T-helper 1 cell treated with Interleukin-12 subunit alpha and Interleukin-12 subunit beta and Interleukin-4 antibody, amounts not matched to agents 30 μg/mL and 1 μg/mL, for 36 hours (primary cell): ENCODE measurements around the gene LEO1.

Experiments
- H3K27ac Mint-ChIP-seq: one replicate; pipeline ENCODE4 v1.8.0; 2021; ENCODE audit warnings: mild to moderate bottlenecking, mixed read lengths
- H3K27me3 Mint-ChIP-seq: one replicate; pipeline ENCODE4 v1.8.0; 2021; ENCODE audit warnings: low read depth, mixed read lengths
- H3K36me3 Mint-ChIP-seq: one replicate; pipeline ENCODE4 v1.8.0; 2021; ENCODE audit warnings: low read depth, mixed read lengths
- H3K4me1 Mint-ChIP-seq: one replicate; pipeline ENCODE4 v1.8.0; 2021; ENCODE audit warnings: low read depth, mixed read lengths
- H3K4me3 Mint-ChIP-seq: one replicate; pipeline ENCODE4 v1.8.0; 2021; ENCODE audit warnings: mild to moderate bottlenecking, moderate library complexity, mixed read lengths
- H3K9me3 Mint-ChIP-seq: one replicate; pipeline ENCODE4 v1.8.0; 2021; ENCODE audit warnings: mixed read lengths

LEO1 gene

GRCh38 chr15:51931016-51931415, 40.6 kb downstream of the LEO1 start:
- H3K27ac Mint-ChIP-seq, result no peak overlapping the region
- no peaks in the 10 kb centered on the region for H3K27me3 Mint-ChIP-seq

GRCh38 chr15:51926809-51927208, 44.8 kb downstream of the LEO1 start:
- Mint-ChIP-seq H3K27me3 (no peaks in the 10 kb centered on the region), H3K36me3 (peaks cover 11% of the 10 kb centered on the region), H3K4me3 (no peak overlapping the region), H3K27ac (no peak overlapping the region), H3K4me1 (no peaks in the 10 kb centered on the region), H3K9me3 (no peaks in the 10 kb centered on the region)

More at GRCh38 chr15:51931016-51931415, 40.6 kb downstream of the LEO1 start:
- no peak overlapping the region for H3K4me3 Mint-ChIP-seq
- H3K4me1 Mint-ChIP-seq, result peaks cover 6% of the 10 kb centered on the region
- no peaks in the 10 kb centered on the region for H3K9me3 Mint-ChIP-seq
- peaks cover 6% of the 10 kb centered on the region for H3K36me3 Mint-ChIP-seq

GRCh38 chr15:51924156-51925068, 47.2 kb downstream of the LEO1 start:
- Mint-ChIP-seq H3K36me3 (peaks cover 13% of the 10 kb centered on the region), H3K27ac (no peak overlapping the region), H3K4me3 (no peak overlapping the region), H3K27me3 (no peaks in the 10 kb centered on the region), H3K9me3 (no peaks in the 10 kb centered on the region), H3K4me1 (no peaks in the 10 kb centered on the region)

- Mint-ChIP-seq H3K4me3 (no peak overlapping the region), H3K4me1 (no peaks in the 10 kb centered on the region), H3K27ac (no peak overlapping the region), H3K9me3 (no peaks in the 10 kb centered on the region), H3K36me3 (peaks cover 4% of the 10 kb centered on the region), H3K27me3 (no peaks in the 10 kb centered on the region)
Observed at GRCh38 chr15:51917493-51917892, 54.1 kb downstream of the LEO1 start.

GRCh38 chr15:51912528-51912927, 59.0 kb downstream of the LEO1 start:
- H3K27me3 Mint-ChIP-seq, result no peaks in the 10 kb centered on the region
- no peaks in the 10 kb centered on the region for H3K9me3 Mint-ChIP-seq

GRCh38 chr15:51909584-51909983, 62.0 kb downstream of the LEO1 start:
- Mint-ChIP-seq H3K4me1 (no peaks in the 10 kb centered on the region), H3K27ac (no peak overlapping the region)

More at GRCh38 chr15:51912528-51912927, 59.0 kb downstream of the LEO1 start:
- Mint-ChIP-seq H3K36me3 (peaks cover 19% of the 10 kb centered on the region), H3K4me1 (no peaks in the 10 kb centered on the region), H3K4me3 (no peak overlapping the region), H3K27ac (no peak overlapping the region)

GRCh38 chr15:51908316-51908715, 63.3 kb downstream of the LEO1 start:
- Mint-ChIP-seq H3K9me3 (no peaks in the 10 kb centered on the region), H3K4me1 (no peaks in the 10 kb centered on the region), H3K36me3 (peaks cover 30% of the 10 kb centered on the region), H3K4me3 (no peak overlapping the region), H3K27me3 (no peaks in the 10 kb centered on the region), H3K27ac (no peak overlapping the region)

More at GRCh38 chr15:51909584-51909983, 62.0 kb downstream of the LEO1 start:
- Mint-ChIP-seq H3K27me3 (no peaks in the 10 kb centered on the region), H3K4me3 (no peak overlapping the region), H3K36me3 (peaks cover 30% of the 10 kb centered on the region), H3K9me3 (no peaks in the 10 kb centered on the region)

GRCh38 chr15:51907136-51907862, 64.3 kb downstream of the LEO1 start:
- Mint-ChIP-seq H3K4me1 (no peaks in the 10 kb centered on the region), H3K27ac (no peak overlapping the region), H3K9me3 (no peaks in the 10 kb centered on the region), H3K27me3 (no peaks in the 10 kb centered on the region), H3K36me3 (peaks cover 33% of the 10 kb centered on the region), H3K4me3 (no peak overlapping the region)

- H3K4me1 Mint-ChIP-seq, result no peaks in the 10 kb centered on the region
- no peak overlapping the region for H3K4me3 Mint-ChIP-seq
- peaks cover 35% of the 10 kb centered on the region for H3K36me3 Mint-ChIP-seq
- H3K27ac Mint-ChIP-seq, result no peak overlapping the region
- H3K9me3 Mint-ChIP-seq, result no peaks in the 10 kb centered on the region
- H3K27me3 Mint-ChIP-seq, result no peaks in the 10 kb centered on the region
Observed at GRCh38 chr15:51904931-51905330, 66.6 kb downstream of the LEO1 start.

- Mint-ChIP-seq H3K4me3 (no peak overlapping the region), H3K9me3 (no peaks in the 10 kb centered on the region), H3K27me3 (no peaks in the 10 kb centered on the region), H3K4me1 (no peaks in the 10 kb centered on the region), H3K27ac (no peak overlapping the region), H3K36me3 (peaks cover 36% of the 10 kb centered on the region)
Observed at GRCh38 chr15:51904421-51904820, 67.2 kb downstream of the LEO1 start.

- Mint-ChIP-seq H3K36me3 (peaks cover 30% of the 10 kb centered on the region), H3K27me3 (no peaks in the 10 kb centered on the region), H3K4me1 (peaks cover 4% of the 10 kb centered on the region), H3K9me3 (no peaks in the 10 kb centered on the region), H3K4me3 (no peak overlapping the region), H3K27ac (no peak overlapping the region)
Observed at GRCh38 chr15:51889486-51889885, 82.1 kb downstream of the LEO1 start.

GRCh38 chr15:51888593-51889195, 82.9 kb downstream of the LEO1 start:
- Mint-ChIP-seq H3K9me3 (no peaks in the 10 kb centered on the region), H3K4me3 (no peak overlapping the region), H3K27me3 (no peaks in the 10 kb centered on the region), H3K27ac (no peak overlapping the region), H3K4me1 (peaks cover 4% of the 10 kb centered on the region), H3K36me3 (peaks cover 34% of the 10 kb centered on the region)
